HG03060 (cell line): ENCODE data around the gene VDR.

Source experiments
- ATAC-seq: cut with Tn5 transposase; IDR thresholded peaks from one replicate; pipeline ENCODE4 v1.9.1; 2021; ENCODE audit warnings: low read depth, moderate number of reproducible peaks; ENCODE audit not compliant: unreplicated experiment

The VDR gene

DNA sequence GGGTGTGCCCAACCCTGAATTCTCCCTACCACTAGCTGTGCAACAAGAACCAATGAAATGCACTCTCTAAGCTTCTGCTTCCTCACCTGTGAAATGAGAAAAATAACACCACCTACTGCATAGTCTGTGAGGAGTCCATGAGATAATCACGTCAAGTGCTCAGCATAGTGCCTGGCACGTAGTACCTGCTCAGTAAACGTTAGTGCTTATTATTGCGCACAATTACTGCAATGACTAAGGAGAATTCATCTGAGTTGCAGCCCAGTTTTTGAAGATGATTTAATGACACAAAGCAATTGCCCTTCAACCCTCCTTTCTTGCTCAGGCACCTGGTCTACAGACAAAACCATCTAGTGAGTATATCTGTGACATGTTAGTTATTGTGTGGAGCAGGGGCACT, 8.8 kb downstream of the VDR start:
- ATAC-seq = no peak

DNA sequence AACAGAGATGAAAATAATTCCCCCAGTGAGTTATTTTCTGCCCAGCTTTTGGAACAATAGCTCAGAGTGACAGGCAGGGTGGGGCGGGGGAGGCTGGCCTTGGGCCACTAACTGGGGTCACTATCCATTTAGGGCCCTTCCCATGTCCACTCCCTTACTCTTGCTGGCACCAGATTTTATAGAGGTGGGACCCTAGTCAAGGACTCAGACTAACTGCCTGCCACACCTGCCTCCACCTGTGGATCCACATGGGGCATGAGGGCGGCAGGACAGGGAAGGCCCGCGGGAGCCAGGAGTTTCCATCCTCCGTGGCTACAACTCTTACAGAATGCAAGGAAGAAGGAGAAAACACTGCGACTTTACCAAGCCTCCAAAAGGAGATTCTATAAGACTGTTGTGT, 10.1 kb downstream of the VDR start:
- no peak for ATAC-seq

DNA sequence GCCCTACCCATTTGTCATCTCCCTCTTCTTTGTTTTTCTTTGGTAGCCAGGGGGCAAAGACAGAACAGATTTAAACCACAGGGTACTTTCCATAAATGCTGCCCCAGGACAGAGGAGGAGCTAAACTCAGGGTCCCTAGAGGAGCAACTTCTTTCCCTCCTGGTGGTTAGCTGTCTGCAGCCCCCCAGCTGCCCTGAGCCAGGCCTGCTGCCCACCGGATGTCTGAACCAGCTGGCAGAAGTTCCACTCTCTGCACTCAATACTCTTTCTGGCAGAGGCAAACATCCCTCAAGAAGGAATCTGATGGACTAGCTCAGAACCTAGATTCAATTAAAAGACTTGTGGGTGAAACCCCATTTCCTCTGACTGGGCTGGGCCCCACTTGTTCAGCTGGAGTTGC, 10.7 kb downstream of the VDR start:
- ATAC-seq = no peak

DNA sequence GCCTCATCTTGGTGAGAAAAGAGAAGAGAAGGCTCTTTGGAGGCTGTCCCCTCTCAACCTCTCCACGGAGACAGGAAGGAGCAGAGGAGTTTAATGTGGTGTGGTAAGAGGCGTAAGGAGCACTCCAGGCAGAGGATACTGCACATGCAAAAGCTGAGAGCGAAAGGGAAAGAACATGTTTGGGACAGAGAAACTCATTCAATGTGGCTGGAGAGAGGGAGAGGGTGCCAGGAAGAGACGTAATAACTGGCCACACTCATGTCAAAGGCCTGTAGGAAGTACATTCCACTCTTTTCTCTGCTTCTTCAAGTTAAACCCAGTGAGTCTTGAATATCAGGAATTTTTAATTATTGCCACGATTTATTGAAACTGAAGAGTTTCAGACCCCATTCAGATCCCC, 12.0 kb downstream of the VDR start:
- no peak for ATAC-seq

DNA sequence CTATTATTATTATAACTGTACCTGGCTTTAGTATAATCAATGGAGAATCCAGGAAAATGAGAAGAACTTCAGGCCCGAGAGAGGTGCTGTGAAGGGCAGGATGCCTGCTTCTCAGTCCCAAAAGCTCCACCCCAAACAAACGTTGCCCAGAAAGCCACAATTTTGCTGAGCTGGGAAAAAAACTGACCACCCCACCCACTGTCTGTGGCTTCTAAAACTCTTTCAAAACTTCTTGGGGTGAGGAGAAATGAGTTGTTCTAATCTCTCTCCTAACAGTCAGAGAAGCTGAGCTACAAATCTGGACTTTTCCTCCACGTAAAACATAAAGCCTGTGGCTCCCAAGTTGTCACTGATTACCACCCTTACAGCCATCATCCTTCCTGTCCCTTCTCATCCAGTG, 13.4 kb downstream of the VDR start:
- no peak for ATAC-seq

DNA sequence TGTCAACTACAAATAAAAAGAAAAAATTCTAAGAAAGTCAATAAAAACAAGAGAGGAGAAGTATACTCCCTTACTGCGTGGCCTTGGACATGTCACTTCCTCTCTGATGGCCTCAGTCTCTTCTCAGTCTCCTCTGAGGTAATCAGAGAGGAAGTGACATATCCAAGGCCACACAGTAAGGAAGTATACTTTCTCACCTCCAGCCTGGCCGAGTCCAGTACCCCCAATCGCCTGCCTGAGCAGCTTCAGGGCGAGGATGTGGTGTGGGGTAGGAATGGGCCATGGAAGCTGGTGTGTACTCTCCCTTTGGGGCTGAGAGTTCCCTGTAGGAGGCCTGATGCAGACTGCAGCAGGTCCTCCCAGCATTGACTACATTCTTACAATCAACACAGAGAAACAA, 15.8 kb downstream of the VDR start:
- peak; percentile 61 for ATAC-seq

GRCh38 chr12:47888153-47888819, 16.5 kb downstream of the VDR start:
- no peak for ATAC-seq

DNA sequence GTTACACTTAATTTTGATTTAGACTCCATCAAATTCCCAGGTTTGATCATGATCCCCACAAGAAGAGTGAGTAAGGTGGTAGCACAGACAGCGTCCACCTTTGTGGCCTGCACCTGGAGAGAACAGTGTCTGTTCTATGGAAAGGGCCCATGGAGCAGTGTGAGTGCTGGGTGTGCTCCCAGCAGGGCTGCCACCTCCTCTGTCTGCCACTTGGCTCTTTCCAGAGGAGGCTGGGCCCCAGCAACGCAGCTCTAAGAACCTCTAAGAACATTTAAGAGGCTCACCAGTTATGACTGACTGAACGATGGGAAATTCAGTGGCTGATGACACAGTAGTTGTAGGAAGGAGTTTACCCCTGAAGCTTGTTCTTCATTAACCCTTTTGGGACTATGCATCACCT, 17.3 kb downstream of the VDR start:
- ATAC-seq = no peak

- no peak for ATAC-seq
Observed at GRCh38 chr12:47886510-47887240, 18.1 kb downstream of the VDR start.

DNA sequence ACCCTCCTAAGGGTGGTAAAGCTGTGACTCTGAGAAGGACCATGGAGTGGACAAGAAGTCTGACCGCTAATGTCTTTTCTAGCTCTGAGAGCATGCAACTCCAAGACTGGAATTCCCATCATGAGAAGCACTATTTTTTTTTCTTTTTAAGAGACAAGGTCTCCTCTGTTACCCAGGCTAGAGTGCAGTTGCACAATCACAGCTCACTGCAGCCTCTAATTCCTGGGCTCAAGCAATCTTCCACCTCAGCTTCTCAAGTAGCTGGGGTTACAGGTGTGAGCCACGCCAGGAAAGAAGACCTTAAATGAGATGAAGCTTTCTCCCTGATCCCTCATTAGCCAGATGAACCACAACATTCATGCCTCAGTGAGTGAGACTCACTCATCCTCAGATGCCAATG, 19.2 kb downstream of the VDR start:
- no peak for ATAC-seq

- ATAC-seq = no peak
Observed at GRCh38 chr12:47885012-47885501, 19.7 kb downstream of the VDR start.

GRCh38 chr12:47884501-47884900, 20.3 kb downstream of the VDR start:
- no peak for ATAC-seq

DNA sequence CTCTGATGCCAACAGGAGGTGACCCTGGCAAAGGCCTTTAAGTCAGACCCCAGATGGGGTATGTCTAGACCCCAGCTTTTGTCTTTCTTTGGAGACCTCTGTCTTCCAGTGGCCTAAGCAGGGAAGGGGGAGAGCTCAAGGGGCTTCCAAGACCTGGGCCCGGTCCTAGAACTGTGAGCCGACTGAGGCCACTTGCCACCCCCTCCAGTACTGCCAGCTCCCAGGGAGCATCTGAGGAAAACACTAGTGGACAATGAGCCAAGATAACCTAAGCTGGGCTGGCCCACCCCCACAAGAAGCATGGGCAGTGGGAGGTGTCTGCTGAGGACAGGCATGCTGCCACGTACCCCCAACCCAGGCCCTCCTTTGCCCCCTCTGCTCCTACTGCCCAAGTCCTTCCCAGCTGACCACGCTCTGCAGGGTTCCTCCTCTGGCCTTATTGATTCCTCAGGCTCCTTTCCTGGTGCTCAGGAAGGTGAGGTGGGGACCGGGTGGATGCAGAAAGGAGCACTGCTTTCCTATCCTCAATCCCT, 21.1 kb downstream of the VDR start:
- ATAC-seq = no peak

- peak; percentile 69 for ATAC-seq
Observed at GRCh38 chr12:47882781-47883546, 21.8 kb downstream of the VDR start.

- ATAC-seq = no peak
Observed at GRCh38 chr12:47881826-47882427, 22.9 kb downstream of the VDR start.

- ATAC-seq = no peak
Observed at GRCh38 chr12:47881051-47881450, 23.7 kb downstream of the VDR start.

GRCh38 chr12:47878918-47879481, 25.8 kb downstream of the VDR start:
- no peak for ATAC-seq

DNA sequence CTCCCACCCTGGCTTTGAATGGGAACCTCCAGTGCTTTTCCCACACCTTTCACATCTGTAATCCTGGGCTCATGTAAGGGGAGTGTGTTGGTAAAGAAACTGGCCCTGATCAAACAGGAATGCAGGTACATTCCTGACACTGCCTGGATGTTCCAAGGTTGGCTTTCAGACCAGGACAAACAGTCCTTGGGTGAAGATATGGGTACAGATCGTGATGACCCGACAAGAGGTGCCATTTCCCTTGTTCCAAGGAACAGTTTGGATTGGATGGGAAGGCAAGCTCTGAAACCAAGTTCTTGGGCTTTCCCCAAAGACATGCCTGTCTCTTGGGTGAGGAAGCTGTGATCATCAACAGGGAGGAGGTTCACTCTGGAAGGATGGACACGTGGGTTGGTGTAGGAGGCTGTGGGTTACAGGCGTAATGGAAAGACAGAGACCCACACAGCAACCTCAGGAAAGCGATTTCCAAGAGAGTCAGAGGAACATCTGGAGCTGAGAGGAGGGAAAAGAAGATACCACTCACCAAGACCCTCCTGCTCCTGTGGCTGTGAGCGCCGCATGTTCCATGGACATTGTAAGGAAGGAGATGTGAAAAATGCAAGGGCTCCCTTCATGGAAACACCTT, 26.4 kb downstream of the VDR start:
- ATAC-seq = no peak

GRCh38 chr12:47877081-47877480, 27.7 kb downstream of the VDR start:
- no peak for ATAC-seq

DNA sequence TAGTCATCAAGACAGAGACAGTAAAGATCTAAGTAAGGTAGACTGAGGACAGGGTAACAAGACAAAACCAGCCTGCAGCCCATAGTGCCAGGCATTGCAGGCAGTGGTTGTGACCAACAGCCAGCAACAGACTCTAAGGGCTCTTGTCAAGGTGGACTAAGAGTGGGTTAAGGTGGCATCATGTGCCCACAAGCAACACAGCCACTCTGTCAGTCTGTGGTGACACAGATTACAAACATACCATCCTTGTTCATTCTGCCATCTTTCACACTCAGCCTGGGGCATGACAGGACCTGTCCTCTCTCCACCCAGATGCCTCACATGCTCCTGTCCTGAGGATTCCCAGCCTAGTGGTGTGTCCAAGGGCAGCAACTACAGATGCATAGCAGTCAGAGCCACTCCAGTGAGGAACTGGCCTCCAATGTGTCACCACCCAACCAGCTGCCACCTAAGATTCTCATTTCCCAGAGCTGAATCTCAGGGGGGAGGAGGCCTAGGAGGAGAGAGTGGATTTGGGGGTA, 28.3 kb downstream of the VDR start:
- no peak for ATAC-seq
